ENCODE data around the gene GABARAPL1.

The GABARAPL1 gene

GRCh38 chr12:10247436-10248058, 34.9 kb downstream of the GABARAPL1 start:
- FAIRE-seq: no peak

GRCh38 chr12:10249690-10250455, 37.2 kb downstream of the GABARAPL1 start:
- no peak for DNase-seq (ENCODE audit: insufficient read length, low spot score)
- no peak for FAIRE-seq

More at GRCh38 chr12:10247436-10248058, 34.9 kb downstream of the GABARAPL1 start:
- no peak for DNase-seq (ENCODE audit: insufficient read length, low spot score)
- TF ChIP-seq CTCF (IDR thresholded peaks at IDR 0.05; ENCODE audit: insufficient read depth, missing control alignments): no peak

GRCh38 chr12:10251669-10252068, 39.0 kb downstream of the GABARAPL1 start:
- no peak for TF ChIP-seq CTCF (IDR thresholded peaks at IDR 0.05; ENCODE audit: insufficient read depth, missing control alignments)
- no peak for DNase-seq (ENCODE audit: insufficient read length, low spot score)
- no peak for FAIRE-seq

More at GRCh38 chr12:10249690-10250455, 37.2 kb downstream of the GABARAPL1 start:
- no peak for TF ChIP-seq CTCF (IDR thresholded peaks at IDR 0.05; ENCODE audit: insufficient read depth, missing control alignments)

GRCh38 chr12:10252201-10252600, 39.5 kb downstream of the GABARAPL1 start:
- no peak for TF ChIP-seq CTCF (IDR thresholded peaks at IDR 0.05; ENCODE audit: insufficient read depth, missing control alignments)
- FAIRE-seq: no peak
- no peak for DNase-seq (ENCODE audit: insufficient read length, low spot score)

GRCh38 chr12:10256064-10256463, 43.4 kb downstream of the GABARAPL1 start:
- FAIRE-seq (no peak), DNase-seq (ENCODE audit: insufficient read length, low spot score) (no peak)
- no peak for TF ChIP-seq CTCF (IDR thresholded peaks at IDR 0.05; ENCODE audit: insufficient read depth, missing control alignments)

- FAIRE-seq: no peak
- no peak for DNase-seq (ENCODE audit: insufficient read length, low spot score)
- TF ChIP-seq CTCF (IDR thresholded peaks at IDR 0.05; ENCODE audit: insufficient read depth, missing control alignments): no peak
These were observed 48.2 kb downstream of the GABARAPL1 start for GRCh38 chr12:10260927-10261326.

GRCh38 chr12:10268037-10268436, 55.4 kb downstream of the GABARAPL1 start:
- FAIRE-seq: peak; percentile 81
- TF ChIP-seq CTCF (IDR thresholded peaks at IDR 0.05; ENCODE audit: insufficient read depth, missing control alignments): no peak
- no peak for DNase-seq (ENCODE audit: insufficient read length, low spot score)

All from D721Med (cell line).